Activated CD4-positive, alpha-beta memory T cell treated with anti-CD3 and anti-CD28 coated beads for 36 hours (primary cell): ENCODE results near the gene AKAP8L. TPM values are rescaled to one million over a fixed set of nuclear protein-coding genes. Genes with fewer than 3 reads are reported as not detected.
A peak's percentile ranks its signal among the peaks of the same experiment; 100 is the strongest.

ENCODE experiments used
- CTCF ChIA-PET: fragments of 350-600 bp; sonication (Branson Sonifier 250); formaldehyde crosslinking; loops from one replicate; lab custom pipeline; 2021; ENCODE audit warnings: antibody characterized with exemption, inconsistent platforms; lab: Charles Lee
- POLR2A ChIA-PET: fragments of 350-600 bp; sonication (Branson Sonifier 250); formaldehyde crosslinking; loops from one replicate; lab custom pipeline; 2021; ENCODE audit warnings: antibody characterized with exemption; lab: Charles Lee
- DNase-seq: peaks from one replicate; pipeline ENCODE4 v3.0.0-alpha.2; 2020
- H3K27ac Mint-ChIP-seq: one replicate; pipeline ENCODE4 v1.8.0; 2021; ENCODE audit warnings: mixed read lengths
- H3K27me3 Mint-ChIP-seq: one replicate; pipeline ENCODE4 v1.8.0; 2021; ENCODE audit warnings: mixed read lengths
- H3K36me3 Mint-ChIP-seq: one replicate; pipeline ENCODE4 v1.8.0; 2021; ENCODE audit warnings: mixed read lengths
- H3K4me1 Mint-ChIP-seq: one replicate; pipeline ENCODE4 v1.8.0; 2021; ENCODE audit warnings: low read depth, mixed read lengths
- H3K4me3 Mint-ChIP-seq: one replicate; pipeline ENCODE4 v1.8.0; 2021; ENCODE audit warnings: mild to moderate bottlenecking, mixed read lengths
- H3K9me3 Mint-ChIP-seq: one replicate; pipeline ENCODE4 v1.8.0; 2021; ENCODE audit warnings: mixed read lengths
- intact Hi-C: fragments of 100-400 bp; cut with micrococcal nuclease; formaldehyde crosslinking; loops from one replicate; pipeline ENCODE4 v1.15.1; 2023
- total RNA-seq, 2 experiments: library from RNA; stranded (reverse); gene quantifications; one replicate each; pipeline ENCODE4 v1.2.3, GENCODE V29; 2021

Gene AKAP8L
- total RNA-seq, 2 experiments from 2014 or later, result 94.2 to 100 TPM

GRCh38 chr19:15390814-15391213 is 28.0 kb downstream of the AKAP8L start:
- Mint-ChIP-seq H3K4me3 (no peak overlapping the region), H3K4me1 (peaks cover 3% of the 10 kb centered on the region), H3K9me3 (no peaks in the 10 kb centered on the region), H3K36me3 (peaks cover 15% of the 10 kb centered on the region), H3K27me3 (no peaks in the 10 kb centered on the region), H3K27ac (no peak overlapping the region)
- POLR2A ChIA-PET, result no interaction called here
- intact Hi-C loops, result no loop called here
- DNase-seq, result no peak
- CTCF ChIA-PET, result no interaction called here

- Mint-ChIP-seq H3K36me3 (peaks cover 6% of the 10 kb centered on the region), H3K27me3 (peaks cover 2% of the 10 kb centered on the region), H3K27ac (no peak overlapping the region), H3K4me1 (peaks cover 32% of the 10 kb centered on the region), H3K4me3 (no peak overlapping the region), H3K9me3 (no peaks in the 10 kb centered on the region)
- intact Hi-C loops, result loop anchor here (2.0 kb wide), 1 partner anchor 455 kb away; no protein-coding TSS in a partner anchor
- ChIA-PET CTCF (interaction anchor here (2.7 kb wide), 1 partner anchor 37 kb away, joined by 8 read pairs; the partner anchor contains the start of gene AKAP8L), POLR2A (no interaction called here)
- DNase-seq, result no peak
These were observed 36.9 kb downstream of the AKAP8L start for GRCh38 chr19:15381864-15382263.

- POLR2A ChIA-PET, result no interaction called here
- H3K4me1 Mint-ChIP-seq, result peaks cover 36% of the 10 kb centered on the region
- intact Hi-C loops, result loop anchor here (2.0 kb wide), 1 partner anchor 455 kb away; no protein-coding TSS in a partner anchor
- CTCF ChIA-PET, result no interaction called here
- H3K36me3 Mint-ChIP-seq, result peaks cover 6% of the 10 kb centered on the region
- H3K27ac Mint-ChIP-seq, result no peak overlapping the region
- DNase-seq, result no peak
- no peak overlapping the region for H3K4me3 Mint-ChIP-seq
- peaks cover 2% of the 10 kb centered on the region for H3K27me3 Mint-ChIP-seq
- no peaks in the 10 kb centered on the region for H3K9me3 Mint-ChIP-seq
These were observed 37.4 kb downstream of the AKAP8L start for GRCh38 chr19:15381429-15381828.

GRCh38 chr19:15379999-15380647 is 38.7 kb downstream of the AKAP8L start:
- Mint-ChIP-seq H3K9me3 (no peaks in the 10 kb centered on the region), H3K4me1 (peaks cover 40% of the 10 kb centered on the region), H3K4me3 (peak overlapping the region; percentile 95), H3K27me3 (peaks cover 2% of the 10 kb centered on the region), H3K27ac (peak overlapping the region; percentile 96), H3K36me3 (peaks cover 6% of the 10 kb centered on the region)
- DNase-seq, result peak; percentile 67
- POLR2A ChIA-PET, result interaction anchor here (0.7 to 3.6 kb wide), 14 partner anchors 18 to 175 kb away, joined by 3 to 51 read pairs (median 5); partner anchors contain the start of genes AKAP8L and BRD4
- CTCF ChIA-PET, result interaction anchor here (0.7 to 6.0 kb wide), 12 partner anchors 12 to 805 kb away, joined by 3 to 57 read pairs (median 4); partner anchors contain the start of genes AKAP8L and FAM32A
- intact Hi-C loops, result loop anchor here (1.0 to 5.0 kb wide), 5 partner anchors 39 to 457 kb away; a partner anchor contains a TSS

GRCh38 chr19:15379083-15379998 is 39.4 kb downstream of the AKAP8L start, which contains the start of gene AKAP8:
AKAP8 (minus strand) TSS chr19:15379787; CDS start chr19:15379731, 56 bp downstream.
- peak within 1 kb of the TSS; percentile 96 for H3K27ac Mint-ChIP-seq

GRCh38 chr19:15378534-15379082 is 40.2 kb downstream of the AKAP8L start:
- Mint-ChIP-seq H3K4me1 (peaks cover 42% of the 10 kb centered on the region), H3K9me3 (no peaks in the 10 kb centered on the region), H3K27ac (peak overlapping the region; percentile 96), H3K36me3 (peaks cover 6% of the 10 kb centered on the region), H3K27me3 (peaks cover 2% of the 10 kb centered on the region), H3K4me3 (peak overlapping the region; percentile 95)
- peak; percentile 68 for DNase-seq
- ChIA-PET POLR2A (interaction anchor here (0.5 to 3.6 kb wide), 19 partner anchors 17 to 177 kb away, joined by 3 to 51 read pairs (median 3); partner anchors contain the start of genes AKAP8L and BRD4), CTCF (interaction anchor here (0.7 to 6.0 kb wide), 16 partner anchors 20 to 287 kb away, joined by 3 to 57 read pairs (median 4); partner anchors contain the start of gene AKAP8L)
- intact Hi-C loops, result loop anchor here (1.0 to 5.0 kb wide), 5 partner anchors 41 to 253 kb away; a partner anchor contains a TSS

More at GRCh38 chr19:15379083-15379998, 39.4 kb downstream of the AKAP8L start, which contains the start of gene AKAP8:
- peak; percentile 99 for DNase-seq
- Mint-ChIP-seq H3K36me3 (peaks cover 6% of the 10 kb centered on the region), H3K4me3 (peak within 1 kb of the TSS; percentile 95), H3K9me3 (no peaks in the 10 kb centered on the region), H3K27me3 (peaks cover 2% of the 10 kb centered on the region), H3K4me1 (peaks cover 42% of the 10 kb centered on the region)
- ChIA-PET CTCF (interaction anchor here (0.8 to 6.0 kb wide), 16 partner anchors 39 to 287 kb away, joined by 3 to 57 read pairs (median 4); partner anchors contain the start of gene AKAP8L), POLR2A (interaction anchor here (0.5 to 3.6 kb wide), 26 partner anchors 18 to 180 kb away, joined by 3 to 51 read pairs (median 4); partner anchors contain the start of genes AKAP8L and BRD4)
- intact Hi-C loops, result loop anchor here (1.0 to 5.0 kb wide), 4 partner anchors 40 to 254 kb away; a partner anchor contains a TSS

GRCh38 chr19:15374796-15375440 is 43.9 kb downstream of the AKAP8L start:
- Mint-ChIP-seq H3K9me3 (no peaks in the 10 kb centered on the region), H3K4me3 (no peak overlapping the region), H3K27ac (no peak overlapping the region), H3K27me3 (peaks cover 2% of the 10 kb centered on the region), H3K4me1 (peaks cover 32% of the 10 kb centered on the region), H3K36me3 (peaks cover 18% of the 10 kb centered on the region)
- DNase-seq, result no peak
- POLR2A ChIA-PET, result no interaction called here
- intact Hi-C loops, result loop anchor here (5.0 kb wide), 1 partner anchor 113 kb away; no protein-coding TSS in a partner anchor
- CTCF ChIA-PET, result interaction anchor here (1.1 to 6.0 kb wide), 3 partner anchors 43 to 143 kb away, joined by 3 to 57 read pairs (median 5); partner anchors contain the start of gene AKAP8L

- intact Hi-C loops, result no loop called here
- POLR2A ChIA-PET, result no interaction called here
- peaks cover 16% of the 10 kb centered on the region for H3K36me3 Mint-ChIP-seq
- peaks cover 32% of the 10 kb centered on the region for H3K4me1 Mint-ChIP-seq
- H3K27ac Mint-ChIP-seq, result no peak overlapping the region
- CTCF ChIA-PET, result interaction anchor here (1.1 kb wide), 1 partner anchor 45 kb away, joined by 5 read pairs; the partner anchor contains the start of gene AKAP8L
- H3K4me3 Mint-ChIP-seq, result no peak overlapping the region
- no peak for DNase-seq
- no peaks in the 10 kb centered on the region for H3K9me3 Mint-ChIP-seq
- no peaks in the 10 kb centered on the region for H3K27me3 Mint-ChIP-seq
These were observed 44.6 kb downstream of the AKAP8L start for GRCh38 chr19:15374105-15374651.

GRCh38 chr19:15373644-15374043 is 45.1 kb downstream of the AKAP8L start:
- Mint-ChIP-seq H3K27ac (no peak overlapping the region), H3K36me3 (peaks cover 18% of the 10 kb centered on the region), H3K9me3 (no peaks in the 10 kb centered on the region), H3K27me3 (no peaks in the 10 kb centered on the region), H3K4me3 (no peak overlapping the region), H3K4me1 (peaks cover 32% of the 10 kb centered on the region)
- DNase-seq, result no peak
- ChIA-PET CTCF (interaction anchor here (1.1 to 1.4 kb wide), 2 partner anchors 45 to 46 kb away, joined by 3 to 5 read pairs; partner anchors contain the start of gene AKAP8L), POLR2A (no interaction called here)
- intact Hi-C loops, result no loop called here

GRCh38 chr19:15372891-15373301 is 45.9 kb downstream of the AKAP8L start:
- no peak for DNase-seq
- Mint-ChIP-seq H3K27ac (no peak overlapping the region), H3K27me3 (no peaks in the 10 kb centered on the region), H3K9me3 (no peaks in the 10 kb centered on the region), H3K4me3 (no peak overlapping the region), H3K36me3 (peaks cover 22% of the 10 kb centered on the region), H3K4me1 (peaks cover 27% of the 10 kb centered on the region)
- ChIA-PET POLR2A (no interaction called here), CTCF (interaction anchor here (1.4 kb wide), 1 partner anchor 46 kb away, joined by 3 read pairs; no protein-coding TSS in a partner anchor)
- intact Hi-C loops, result no loop called here
